Midbrain (tissue), 1 donor: ENCODE measurements around the gene UNC93B1.
A peak's percentile ranks its signal among the peaks of the same experiment; 100 is the strongest.

Experiments
- DNase-seq: peaks from one replicate; lab custom pipeline; 2025; lab: John Stamatoyannopoulos, UW

UNC93B1 gene

GRCh38 chr11:68022531-68022930 lies 18.6 kb upstream of the UNC93B1 start:
- DNase-seq: no peak

GRCh38 chr11:68021167-68021787 lies 17.4 kb upstream of the UNC93B1 start:
- no peak for DNase-seq

GRCh38 chr11:68020575-68020974 lies 16.7 kb upstream of the UNC93B1 start:
- no peak for DNase-seq

GRCh38 chr11:68019486-68019885 lies 15.6 kb upstream of the UNC93B1 start:
- DNase-seq: no peak

GRCh38 chr11:68018730-68019190 lies 14.9 kb upstream of the UNC93B1 start:
- DNase-seq: no peak

- no peak for DNase-seq
Observed at GRCh38 chr11:68017980-68018729, 14.3 kb upstream of the UNC93B1 start.

- no peak for DNase-seq
Observed at GRCh38 chr11:68016904-68017817, 13.3 kb upstream of the UNC93B1 start.

GRCh38 chr11:68016161-68016903 lies 12.4 kb upstream of the UNC93B1 start:
- no peak for DNase-seq

GRCh38 chr11:68015467-68015866 lies 11.6 kb upstream of the UNC93B1 start:
- no peak for DNase-seq

GRCh38 chr11:68014947-68015447 lies 11.1 kb upstream of the UNC93B1 start:
- no peak for DNase-seq

- no peak for DNase-seq
Observed at GRCh38 chr11:68014157-68014946, 10.5 kb upstream of the UNC93B1 start.

- DNase-seq: no peak
Observed at GRCh38 chr11:68013611-68014156, 9.8 kb upstream of the UNC93B1 start.

GRCh38 chr11:68012843-68013610 lies 9.1 kb upstream of the UNC93B1 start:
- peak; percentile 31 for DNase-seq

GRCh38 chr11:68012044-68012842 lies 8.3 kb upstream of the UNC93B1 start:
- DNase-seq: no peak

GRCh38 chr11:68011051-68011943 lies 7.4 kb upstream of the UNC93B1 start:
- DNase-seq: no peak

GRCh38 chr11:68010090-68011041 lies 6.5 kb upstream of the UNC93B1 start, which contains the start of gene ALDH3B1:
Gene ALDH3B1 (plus strand): TSS chr11:68010327. CDS start chr11:68015298, 4,971 bp downstream.
- peak; percentile 82 for DNase-seq
